SK-N-SH (cell line): ENCODE measurements around the gene DLX5. TPM values are rescaled to one million over a fixed set of nuclear protein-coding genes. Genes with fewer than 3 reads are reported as not detected.

Experiments
- CTCF ChIA-PET: fragments of 300-600, 350-600 bp; formaldehyde crosslinking; extraction: SDS; loops from one replicate; lab custom pipeline; 2021; lab: Yijun Ruan, JAX
- POLR2A ChIA-PET: fragments of 350-600 bp; sonication (Branson Sonifier 250); formaldehyde crosslinking; extraction: SDS; loops from one replicate; lab custom pipeline; 2020; ENCODE audit warnings: antibody characterized with exemption, inconsistent platforms; lab: Yijun Ruan, JAX
- DNase-seq: peaks from one replicate; pipeline ENCODE4 v3.0.0; 2012
- H2AFZ ChIP-seq: fragments of 200-600 bp; sonication (generic); 2 replicates; pipeline ENCODE4 v1.8.1; 2016; ENCODE audit warnings: antibody characterized with exemption, mild to moderate bottlenecking, low read depth
- H3F3A ChIP-seq: fragments of 200-600 bp; sonication (generic); replicated peaks from 2 replicates; pipeline ENCODE3; 2016; ENCODE audit warnings: antibody characterized with exemption, mild to moderate bottlenecking; ENCODE audit not compliant: insufficient read depth
- H3K27ac ChIP-seq, 2 experiments: fragments of 200-500 bp in 1 of 2; fragments of 200-600 bp in 1 of 2; sonication (Bioruptor generic) in 1 of 2; sonication (generic), shearing (Covaris generic) in 1 of 2; 2 replicates each; pipeline versions ENCODE4 v1.5.1 to v1.6.1; 2014 to 2016; ENCODE audit warnings: low read depth in 2 of 2, inconsistent platforms in 1 of 2, low read length in 1 of 2, mild to moderate bottlenecking in 1 of 2, mixed read lengths in 1 of 2
- H3K27me3 ChIP-seq: fragments of 200-600 bp; sonication (generic), shearing (Covaris generic); 2 replicates; pipeline ENCODE4 v1.6.1; 2016; ENCODE audit warnings: mixed run types; ENCODE audit not compliant: insufficient read depth
- H3K36me3 ChIP-seq, 2 experiments: fragments of 200-500 bp in 1 of 2; fragments of 200-600 bp in 1 of 2; sonication (Bioruptor generic) in 1 of 2; sonication (generic) in 1 of 2; replicated peaks in 1 of 2; 2 replicates each; pipeline versions ENCODE3 to v1.5.1; 2014 to 2016; ENCODE audit warnings: low read length in 1 of 2, mild to moderate bottlenecking in 1 of 2; ENCODE audit not compliant: insufficient read depth in 2 of 2, control insufficient read depth in 1 of 2
- H3K4me1 ChIP-seq, 2 experiments: fragments of 200-500 bp in 1 of 2; fragments of 200-600 bp in 1 of 2; sonication (Bioruptor generic) in 1 of 2; sonication (generic), shearing (Covaris generic) in 1 of 2; 2 replicates each; pipeline versions ENCODE4 v1.5.1 to v1.6.1; 2014 to 2016; ENCODE audit warnings: low read depth in 1 of 2, low read length in 1 of 2, mixed run types in 1 of 2; ENCODE audit not compliant: insufficient read depth in 2 of 2, control insufficient read depth in 1 of 2
- H3K4me2 ChIP-seq: fragments of 200-600 bp; sonication (generic), shearing (Covaris generic); 2 replicates; pipeline ENCODE4 v1.6.1; 2017; ENCODE audit warnings: mixed run types
- H3K4me3 ChIP-seq, 2 experiments: fragments of 200-500 bp in 1 of 2; fragments of 200-600 bp in 1 of 2; sonication (Bioruptor generic) in 1 of 2; sonication (generic), shearing (Covaris generic) in 1 of 2; 2 replicates each; pipeline versions ENCODE4 v1.5.1 to v1.8.1; 2014 to 2016; ENCODE audit warnings: low read depth in 2 of 2, inconsistent platforms in 1 of 2, low read length in 1 of 2, mild to moderate bottlenecking in 1 of 2, mixed read lengths in 1 of 2, moderate library complexity in 1 of 2
- H3K79me2 ChIP-seq: fragments of 200-600 bp; sonication (generic); 2 replicates; pipeline ENCODE4 v1.8.1; 2017; ENCODE audit warnings: mild to moderate bottlenecking; ENCODE audit not compliant: insufficient read depth
- H3K9ac ChIP-seq: fragments of 200-600 bp; sonication (generic); 2 replicates; pipeline ENCODE4 v1.6.1; 2017; ENCODE audit warnings: mixed run types
- H3K9me2 ChIP-seq: fragments of 200-600 bp; sonication (generic); 2 replicates; pipeline ENCODE4 v1.6.1; 2017; ENCODE audit warnings: mixed run types
- H3K9me3 ChIP-seq: fragments of 200-600 bp; sonication (generic); 2 replicates; pipeline ENCODE4 v1.6.1; 2017; ENCODE audit warnings: mixed run types, mild to moderate bottlenecking, moderate library complexity
- H4K20me1 ChIP-seq: fragments of 200-600 bp; sonication (generic); 2 replicates; pipeline ENCODE4 v1.6.1; 2017; ENCODE audit warnings: mild to moderate bottlenecking, mixed run types; ENCODE audit not compliant: insufficient read depth
- FOXM1 ChIP-seq: IDR thresholded peaks from 2 replicates; pipeline ENCODE4 v1.4.0; 2012; ENCODE audit warnings: low read depth, mild to moderate bottlenecking
- NRF1 ChIP-seq: IDR thresholded peaks from 2 replicates; pipeline ENCODE4 v1.6.1; 2012; ENCODE audit warnings: low read depth, mild to moderate bottlenecking, low read length
- RXRA ChIP-seq: IDR thresholded peaks from 2 replicates; pipeline ENCODE4 v1.4.0; 2012; ENCODE audit warnings: low read depth, mild to moderate bottlenecking, borderline replicate concordance
- TAF1 ChIP-seq: IDR thresholded peaks from 2 replicates; pipeline ENCODE4 v1.6.1; 2012; ENCODE audit warnings: low read depth, mild to moderate bottlenecking, low read length, moderate library complexity, borderline replicate concordance
- YY1 ChIP-seq: IDR thresholded peaks from 2 replicates; pipeline ENCODE4 v1.4.0; 2012; ENCODE audit warnings: low read depth, mild to moderate bottlenecking
- WGBS: methylation state at CpG from one replicate; pipeline ENCODE4 v1.1.6; 2017; ENCODE audit warnings: low lambda C conversion rate; 5-methylcytosine and 5-hydroxymethylcytosine counted together
- polyA plus RNA-seq, 3 experiments: library from polyadenylated mRNA; depleted of rRNA; stranded (reverse); fragments of >200 nt; gene quantifications; 2 replicates each; pipeline ENCODE4 v1.2.3, GENCODE V29; 2012
- TF ChIP-seq, protein P1 (sequence below): IDR thresholded peaks from 2 replicates; pipeline ENCODE4 v1.4.0; 2012; ENCODE audit warnings: low read depth, borderline replicate concordance
- TF ChIP-seq, protein P2 (sequence below): IDR thresholded peaks from 2 replicates; pipeline ENCODE4 v1.4.0; 2012; ENCODE audit warnings: low read depth

DLX5 gene
- polyA plus RNA-seq, 1 of the 3 experiments (the other 2 are of a cell fraction) = not detected

DNA sequence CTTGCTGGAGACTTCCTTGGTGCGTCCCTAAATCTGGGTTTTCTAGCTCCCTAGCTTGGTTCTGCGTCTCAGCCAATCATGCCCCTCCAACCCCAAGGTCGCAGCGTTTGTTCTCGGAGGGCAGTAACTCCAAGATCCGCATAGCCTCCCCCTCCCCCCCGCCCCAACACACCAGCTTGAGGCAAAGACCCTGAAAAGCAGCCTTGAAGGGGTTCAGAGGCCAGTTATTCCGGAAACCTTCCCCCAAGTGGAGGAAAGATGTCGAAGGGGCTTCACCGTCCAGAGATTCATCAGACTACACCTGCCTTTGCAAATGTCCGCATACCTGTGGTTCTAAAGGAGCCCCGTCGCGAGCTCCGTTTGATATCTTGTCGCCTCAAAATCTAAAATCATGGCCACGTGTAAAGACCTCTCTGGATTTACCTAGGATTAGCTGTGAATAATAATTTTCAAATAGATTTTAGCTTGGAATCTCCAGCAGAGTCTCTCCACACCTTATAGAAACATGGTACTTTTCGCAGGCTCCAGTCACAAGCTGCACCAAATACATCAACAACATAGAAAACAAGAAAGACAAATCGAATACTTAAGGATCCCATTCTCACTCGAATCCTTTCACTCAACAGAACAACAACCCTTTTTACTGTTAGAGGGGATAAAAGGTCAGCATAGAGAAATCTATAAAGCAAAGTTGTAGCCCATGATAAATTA lies 11.3 kb downstream of the DLX5 start:
- no peak overlapping the region for H3K9ac ChIP-seq
- H2AFZ ChIP-seq = no peak overlapping the region
- H3K9me2 ChIP-seq = no peaks in the 10 kb centered on the region
- H3K36me3 ChIP-seq = peaks cover 0 to 9% of the 10 kb centered on the region in 2 experiments
- ChIA-PET CTCF (interaction anchor here (0.6 to 1.1 kb wide), 2 partner anchors 16 to 1097 kb away, joined by 3 read pairs; no protein-coding TSS in a partner anchor), POLR2A (interaction anchor here (1.5 kb wide), 1 partner anchor 8 kb away, joined by 4 read pairs; the partner anchor contains the start of gene DLX6)
- TF ChIP-seq RXRA = no peak
- no peak for DNase-seq
- H3K79me2 ChIP-seq = no peaks in the 10 kb centered on the region
- H3K4me1 ChIP-seq = peaks cover 0 to 8% of the 10 kb centered on the region in 2 experiments; a peak in 3 of 4 replicates
- 67% methylated on average over 20 of the region's 20 CpGs for WGBS
- H3K27ac ChIP-seq = no peak overlapping the region
- H3K4me3 ChIP-seq = no peak overlapping the region
- H3K9me3 ChIP-seq = no peaks in the 10 kb centered on the region
- H3K4me2 ChIP-seq = no peak overlapping the region
- H3F3A ChIP-seq = no peaks in the 10 kb centered on the region
- H4K20me1 ChIP-seq = no peaks in the 10 kb centered on the region
- H3K27me3 ChIP-seq = peaks cover 35% of the 10 kb centered on the region

DNA sequence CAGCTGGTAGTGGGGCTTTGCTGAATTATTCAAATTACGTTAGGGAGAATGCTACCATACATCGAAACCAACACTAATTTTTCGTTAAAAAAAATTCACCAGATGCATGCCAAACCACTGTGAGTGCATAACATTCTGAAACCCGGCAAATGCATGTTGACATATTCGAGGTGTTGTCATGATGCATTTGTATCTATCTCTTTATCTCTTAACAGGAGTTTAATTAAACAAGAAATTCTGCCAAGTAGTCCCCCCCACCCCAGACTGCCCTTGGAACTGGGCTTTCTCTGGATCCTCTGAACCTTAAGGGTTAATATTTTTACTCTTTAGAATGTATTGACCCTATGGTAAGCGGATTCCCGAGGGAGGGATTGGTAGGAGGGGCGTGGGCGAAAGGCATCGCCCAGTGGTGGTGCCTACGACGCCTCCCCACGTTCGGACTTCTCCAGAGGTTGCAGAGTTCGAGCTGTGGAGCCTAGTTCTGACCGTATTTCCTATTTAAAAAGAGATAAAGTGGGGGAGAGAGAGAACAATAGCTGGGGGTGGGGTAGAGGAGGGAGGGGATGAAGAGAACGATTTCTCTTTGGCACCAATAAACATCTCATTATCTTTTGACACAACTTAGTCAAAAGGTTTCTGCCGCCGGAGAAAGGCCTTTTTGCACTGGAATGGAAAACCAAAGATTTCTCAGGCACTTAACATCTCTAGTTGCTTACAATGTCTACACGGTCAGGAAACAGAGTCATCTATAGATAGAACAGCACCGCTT lies 12.1 kb downstream of the DLX5 start:
- Histone ChIP-seq H3K36me3 (peaks cover 0 to 9% of the 10 kb centered on the region in 2 experiments), H3K27me3 (peaks cover 35% of the 10 kb centered on the region), H3K9me2 (no peaks in the 10 kb centered on the region), H3K79me2 (no peaks in the 10 kb centered on the region), H3K4me1 (peaks cover 0 to 8% of the 10 kb centered on the region in 2 experiments; a peak in 3 of 4 replicates), H3F3A (no peaks in the 10 kb centered on the region), H2AFZ (no peak overlapping the region), H3K9me3 (no peaks in the 10 kb centered on the region), H3K27ac (no peak overlapping the region), H3K4me3 (no peak overlapping the region), H4K20me1 (no peaks in the 10 kb centered on the region), H3K4me2 (no peak overlapping the region), H3K9ac (no peak overlapping the region)
- ChIA-PET CTCF (interaction anchor here (0.6 to 1.1 kb wide), 3 partner anchors 15 to 1096 kb away, joined by 3 to 4 read pairs (median 3); no protein-coding TSS in a partner anchor), POLR2A (interaction anchor here (1.5 kb wide), 1 partner anchor 7 kb away, joined by 4 read pairs; the partner anchor contains the start of gene DLX6)
- WGBS = 69% methylated on average over 21 of the region's 21 CpGs
- DNase-seq = no peak
- TF ChIP-seq, protein P1, sequence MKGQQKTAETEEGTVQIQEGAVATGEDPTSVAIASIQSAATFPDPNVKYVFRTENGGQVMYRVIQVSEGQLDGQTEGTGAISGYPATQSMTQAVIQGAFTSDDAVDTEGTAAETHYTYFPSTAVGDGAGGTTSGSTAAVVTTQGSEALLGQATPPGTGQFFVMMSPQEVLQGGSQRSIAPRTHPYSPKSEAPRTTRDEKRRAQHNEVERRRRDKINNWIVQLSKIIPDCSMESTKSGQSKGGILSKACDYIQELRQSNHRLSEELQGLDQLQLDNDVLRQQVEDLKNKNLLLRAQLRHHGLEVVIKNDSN = no peak
- no peak for TF ChIP-seq YY1
- TF ChIP-seq FOXM1 = no peak
- TF ChIP-seq TAF1 = no peak
- TF ChIP-seq RXRA = no peak
- TF ChIP-seq NRF1 = no peak
- TF ChIP-seq, protein P2, sequence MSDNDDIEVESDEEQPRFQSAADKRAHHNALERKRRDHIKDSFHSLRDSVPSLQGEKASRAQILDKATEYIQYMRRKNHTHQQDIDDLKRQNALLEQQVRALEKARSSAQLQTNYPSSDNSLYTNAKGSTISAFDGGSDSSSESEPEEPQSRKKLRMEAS = no peak
